HG03469 (cell line): ENCODE data around the gene GLYAT.

Source experiments
- ATAC-seq: cut with Tn5 transposase; IDR thresholded peaks from one replicate; pipeline ENCODE4 v1.9.1; 2021; ENCODE audit warnings: mild to moderate bottlenecking, moderate library complexity, moderate number of reproducible peaks; ENCODE audit not compliant: unreplicated experiment

The GLYAT gene, protein sequence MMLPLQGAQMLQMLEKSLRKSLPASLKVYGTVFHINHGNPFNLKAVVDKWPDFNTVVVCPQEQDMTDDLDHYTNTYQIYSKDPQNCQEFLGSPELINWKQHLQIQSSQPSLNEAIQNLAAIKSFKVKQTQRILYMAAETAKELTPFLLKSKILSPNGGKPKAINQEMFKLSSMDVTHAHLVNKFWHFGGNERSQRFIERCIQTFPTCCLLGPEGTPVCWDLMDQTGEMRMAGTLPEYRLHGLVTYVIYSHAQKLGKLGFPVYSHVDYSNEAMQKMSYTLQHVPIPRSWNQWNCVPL

DNA sequence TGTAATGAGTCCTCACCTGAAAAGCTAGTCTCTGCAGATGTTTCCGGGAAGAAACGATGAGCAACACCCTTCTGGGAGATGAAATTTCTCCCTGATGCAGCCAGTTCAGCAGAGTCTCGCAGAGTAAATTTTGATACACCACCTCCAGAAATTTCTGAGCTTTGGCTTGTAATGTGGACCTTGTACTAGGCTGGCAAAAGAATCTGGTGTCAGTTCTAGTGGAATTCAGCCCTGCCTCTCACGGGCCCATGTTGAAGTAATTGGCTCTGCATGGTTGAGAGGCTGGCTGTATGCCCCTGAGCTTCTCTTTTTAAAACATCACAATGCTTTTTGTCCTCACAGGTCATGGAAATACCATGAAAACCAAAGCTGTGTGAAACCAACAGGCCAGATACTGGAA, at the start of gene GLYAT:
GLYAT (minus strand) TSS at position 125 of the 400 bp plus-strand sequence. CDS start 7,447 bp downstream, outside the sequence.
- ATAC-seq: no peak

DNA sequence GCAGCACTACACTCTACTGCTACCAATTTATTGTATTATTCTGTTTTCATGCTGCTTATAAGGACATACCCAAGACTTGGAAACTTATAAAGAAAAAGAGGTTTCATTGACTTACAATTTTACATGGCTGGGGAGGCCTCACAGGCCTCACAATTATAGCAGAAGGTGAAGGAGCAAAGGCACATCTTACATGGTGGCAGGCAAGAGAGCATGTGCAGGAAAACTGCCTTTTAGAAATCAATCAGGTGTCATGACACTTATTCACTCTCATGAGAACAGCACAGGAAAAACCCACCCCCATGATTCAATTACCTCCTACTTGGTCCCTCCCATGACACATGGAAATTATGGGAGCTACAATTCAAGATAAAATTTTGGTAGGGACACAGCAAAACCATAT, 49.6 kb upstream of the GLYAT start:
- no peak for ATAC-seq

DNA sequence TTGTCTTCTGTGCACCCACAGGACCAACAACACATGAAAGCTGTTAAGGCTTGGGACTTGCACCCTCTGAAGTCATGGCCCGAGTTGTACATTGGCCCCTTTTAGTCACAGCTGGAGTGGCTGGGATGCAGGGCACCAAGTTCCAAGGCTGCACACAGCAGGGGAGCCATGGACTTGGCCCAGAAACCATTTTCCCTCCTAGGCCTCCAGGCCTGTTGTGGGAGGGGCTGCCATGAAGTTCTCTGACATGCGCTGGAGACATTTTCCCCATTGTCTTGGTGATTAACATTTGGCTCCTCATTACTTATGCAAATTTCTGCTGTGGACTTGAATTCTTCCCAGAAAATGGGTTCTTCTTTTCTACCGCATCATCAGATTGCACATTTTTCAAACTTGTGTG, 48.8 kb upstream of the GLYAT start:
- no peak for ATAC-seq

DNA sequence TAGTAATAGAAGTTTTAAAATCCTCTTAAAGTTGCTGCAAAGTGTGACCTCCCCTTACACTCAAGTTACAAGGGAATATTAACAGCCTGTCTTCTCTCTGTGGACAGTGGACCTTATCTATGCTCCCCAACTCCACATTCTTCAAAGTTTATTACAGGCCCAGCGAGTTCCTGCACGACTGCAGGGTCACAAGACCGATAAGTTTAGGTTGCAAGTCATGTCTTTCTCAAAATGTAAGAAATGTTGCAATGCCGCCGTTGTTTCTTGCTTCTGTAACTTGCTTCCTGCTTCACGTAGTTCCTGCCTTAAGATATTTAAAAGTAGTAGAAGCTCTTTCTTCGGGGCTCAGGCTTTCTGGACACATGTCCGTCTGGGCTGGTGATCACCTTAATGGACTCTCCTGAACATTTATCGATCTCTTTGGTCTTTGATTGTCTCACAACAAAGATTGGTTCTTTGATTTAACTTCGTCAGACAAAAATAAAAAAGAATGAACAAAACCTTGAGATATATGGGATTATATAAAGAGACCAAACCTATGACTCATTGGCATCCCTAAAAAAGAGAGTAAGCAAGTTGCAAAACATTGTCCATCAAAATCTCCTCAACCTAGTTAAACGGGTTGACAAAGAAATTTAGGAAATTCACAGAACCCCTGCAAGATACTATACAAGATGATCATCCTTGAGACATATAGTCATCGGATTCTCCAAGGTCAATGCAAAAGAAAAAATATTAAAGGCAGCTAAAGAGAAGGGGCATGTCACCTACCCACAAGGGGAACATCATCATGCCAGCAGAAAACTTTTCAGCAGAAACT, 45.4 kb upstream of the GLYAT start:
- ATAC-seq: no peak

- ATAC-seq: no peak
Observed at GRCh38 chr11:58775066-58775708, 43.4 kb upstream of the GLYAT start.

GRCh38 chr11:58774164-58774593, 42.4 kb upstream of the GLYAT start:
- no peak for ATAC-seq

- ATAC-seq: no peak
Observed at GRCh38 chr11:58773337-58773736, 41.6 kb upstream of the GLYAT start.

GRCh38 chr11:58772329-58773285, 40.9 kb upstream of the GLYAT start:
- ATAC-seq: no peak

DNA sequence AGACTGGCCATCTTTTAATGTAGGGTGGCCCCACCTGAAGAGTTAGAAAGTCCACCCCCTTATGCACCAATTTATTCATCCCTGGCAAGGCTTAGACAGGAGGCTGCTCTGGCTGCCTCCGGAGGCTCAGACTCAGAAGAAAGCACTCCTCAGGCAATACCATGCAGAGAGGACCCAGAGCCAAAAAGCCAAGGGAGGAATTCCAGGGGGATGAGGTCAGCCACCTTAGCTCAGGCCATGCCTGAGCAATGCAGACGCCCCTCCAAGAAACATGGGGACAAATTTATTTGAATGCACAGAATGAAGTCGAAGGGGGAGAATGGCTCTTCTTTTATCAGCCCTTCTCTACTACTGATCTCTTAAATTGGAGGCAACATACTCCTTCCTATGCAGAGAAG, 39.7 kb upstream of the GLYAT start:
- no peak for ATAC-seq

DNA sequence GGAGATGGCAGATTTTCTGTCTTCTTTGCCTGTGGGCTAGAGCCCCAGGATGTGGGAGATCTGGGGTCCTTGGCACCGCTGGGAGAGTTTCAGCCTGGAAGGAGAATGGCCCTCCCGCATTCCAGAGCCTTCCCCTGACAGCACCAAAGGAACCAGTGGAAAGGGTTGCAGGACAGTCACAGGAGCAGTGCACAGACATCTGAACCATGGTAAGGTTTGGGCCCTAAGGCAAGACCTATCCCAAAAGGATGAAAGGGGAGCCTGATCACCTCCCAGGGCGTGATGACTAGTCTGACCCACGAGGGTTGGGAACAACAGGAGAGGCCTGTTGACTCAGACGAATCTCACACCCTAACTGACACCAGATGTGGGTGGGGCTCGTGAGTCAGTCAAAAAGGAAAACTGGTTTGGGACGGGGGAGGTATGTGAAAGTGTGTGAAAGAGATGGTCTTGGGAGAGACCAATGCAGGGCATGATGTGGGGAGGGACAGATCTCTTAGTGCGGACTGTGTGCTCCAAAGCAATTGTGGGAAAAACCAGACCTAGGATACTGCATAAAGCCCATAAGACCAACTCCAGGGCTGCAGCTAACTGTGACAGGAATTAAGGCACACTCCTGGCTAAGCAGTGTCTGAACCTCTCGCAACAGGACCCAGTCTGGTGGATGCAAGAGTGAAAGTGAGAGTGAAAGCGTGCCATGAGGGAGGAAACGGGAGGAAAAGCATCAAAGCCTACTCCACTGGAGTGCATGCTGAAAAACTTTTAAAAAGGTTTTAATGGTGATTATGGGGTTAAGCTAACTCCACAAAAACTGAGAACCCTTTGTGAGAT, 39.1 kb upstream of the GLYAT start:
- no peak for ATAC-seq

- no peak for ATAC-seq
Observed at GRCh38 chr11:58770166-58770565, 38.4 kb upstream of the GLYAT start.

- ATAC-seq: no peak
Observed at GRCh38 chr11:58769308-58769707, 37.6 kb upstream of the GLYAT start.

DNA sequence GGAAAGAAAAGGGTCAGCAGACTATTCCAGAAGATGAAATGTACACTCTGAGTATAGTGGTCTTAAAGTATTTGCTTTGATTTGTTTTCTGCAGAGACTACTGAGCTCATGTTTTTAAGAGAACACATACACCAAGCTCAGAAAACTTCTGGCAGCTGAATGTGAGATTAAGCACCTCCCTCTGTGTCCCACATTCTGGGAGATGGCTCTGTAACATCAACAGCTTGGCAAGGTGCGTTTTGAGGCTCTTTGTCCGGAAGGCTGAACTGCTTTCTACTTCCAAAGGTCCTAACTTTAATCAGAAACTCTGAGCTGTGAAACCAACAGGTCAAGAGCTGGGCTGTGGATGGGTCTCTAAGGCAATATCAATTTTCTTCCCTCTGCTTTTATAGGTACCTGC, 36.4 kb upstream of the GLYAT start:
- ATAC-seq: no peak

DNA sequence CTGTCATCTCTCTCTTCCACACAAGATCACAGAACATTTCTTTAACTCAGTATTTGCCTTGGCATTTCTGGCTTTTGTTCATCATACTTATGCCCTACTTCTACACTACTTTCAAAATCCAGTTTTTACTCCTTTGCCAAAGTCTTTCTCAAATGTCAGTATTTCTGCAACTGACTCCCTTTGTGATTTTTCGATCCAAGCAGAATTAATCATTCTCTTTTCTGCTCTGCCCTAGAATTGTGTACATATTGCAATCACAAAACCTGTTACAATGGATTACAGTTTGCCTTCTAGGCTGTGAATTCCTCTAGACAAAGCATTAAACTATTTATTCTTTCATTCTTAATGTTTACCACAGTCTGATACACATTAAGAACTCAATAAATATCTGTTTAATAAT, 33.3 kb upstream of the GLYAT start:
- no peak for ATAC-seq

DNA sequence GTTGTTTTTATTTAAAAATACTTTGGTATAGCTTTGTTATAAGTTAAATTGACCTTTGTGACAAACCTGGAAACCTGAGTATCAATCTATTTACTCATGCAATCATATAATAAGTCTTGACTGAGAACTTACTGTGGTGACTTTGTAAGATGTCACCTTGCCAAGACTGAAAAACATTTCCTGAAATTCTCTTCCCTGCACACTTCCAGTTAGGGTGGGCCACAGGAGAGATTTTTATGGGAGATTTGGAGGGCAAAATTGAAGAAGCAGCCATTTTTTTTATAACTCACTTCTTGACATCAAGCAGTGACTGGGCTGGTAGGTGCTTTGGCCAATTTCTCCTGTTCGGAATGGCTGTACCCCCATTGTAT, 31.4 kb upstream of the GLYAT start:
- no peak for ATAC-seq

- ATAC-seq: no peak
Observed at GRCh38 chr11:58762284-58763119, 30.8 kb upstream of the GLYAT start.

GRCh38 chr11:58757439-58757838, 25.7 kb upstream of the GLYAT start:
- no peak for ATAC-seq

DNA sequence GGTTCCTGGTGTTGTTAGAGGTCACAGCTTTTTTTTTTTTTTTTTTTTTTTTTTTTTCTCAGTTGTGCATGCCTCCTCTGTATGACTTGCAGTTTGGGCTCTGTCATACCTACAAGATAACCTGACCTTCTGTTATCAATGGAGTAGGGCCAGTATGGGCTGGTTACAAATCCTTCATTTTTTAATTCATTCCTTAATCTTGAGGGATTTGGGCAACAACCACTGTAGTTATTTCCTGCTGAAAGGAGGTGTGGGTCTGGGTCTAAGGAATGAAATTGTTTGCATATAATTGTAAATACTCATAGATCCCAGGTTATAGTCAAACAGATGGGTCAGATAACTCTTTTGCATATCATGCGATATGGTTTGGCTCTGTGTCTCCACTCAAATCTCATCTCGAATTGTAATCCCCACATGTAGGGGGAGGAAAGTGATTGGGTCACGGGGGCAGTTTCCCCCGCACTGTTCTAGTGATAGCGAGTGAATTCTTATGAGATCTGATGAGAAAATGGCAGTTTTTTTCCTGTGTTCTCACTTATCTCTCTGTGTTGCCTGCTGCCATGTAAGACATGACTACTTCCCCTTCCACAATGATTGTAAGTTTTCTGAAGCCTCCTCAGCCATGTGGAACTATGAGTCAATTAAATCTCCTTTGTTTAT, 14.1 kb upstream of the GLYAT start:
- no peak for ATAC-seq
